ENCODE data around the gene BLM.

Gene BLM

DNA sequence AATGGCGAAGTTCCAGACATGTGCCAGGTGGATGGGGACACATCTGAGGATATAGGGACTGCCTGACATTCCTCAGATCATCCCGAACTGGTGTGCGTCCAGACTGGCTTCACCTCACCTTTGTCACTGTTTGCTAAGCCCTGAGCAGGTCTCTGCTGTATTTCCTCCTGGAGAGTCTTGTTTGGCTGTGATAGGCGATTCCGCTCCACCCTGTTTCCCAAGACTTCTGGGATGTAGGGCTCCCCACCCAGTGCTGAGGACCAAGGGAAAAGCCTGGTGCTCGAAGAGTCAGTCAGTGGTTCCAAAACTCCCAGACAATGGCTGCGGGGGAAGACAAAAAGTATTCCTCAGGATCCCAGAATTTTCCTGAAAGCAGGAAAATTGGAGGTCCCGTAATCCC lies 140.2 kb downstream of the BLM start:
- no peak for DNase-seq

DNA sequence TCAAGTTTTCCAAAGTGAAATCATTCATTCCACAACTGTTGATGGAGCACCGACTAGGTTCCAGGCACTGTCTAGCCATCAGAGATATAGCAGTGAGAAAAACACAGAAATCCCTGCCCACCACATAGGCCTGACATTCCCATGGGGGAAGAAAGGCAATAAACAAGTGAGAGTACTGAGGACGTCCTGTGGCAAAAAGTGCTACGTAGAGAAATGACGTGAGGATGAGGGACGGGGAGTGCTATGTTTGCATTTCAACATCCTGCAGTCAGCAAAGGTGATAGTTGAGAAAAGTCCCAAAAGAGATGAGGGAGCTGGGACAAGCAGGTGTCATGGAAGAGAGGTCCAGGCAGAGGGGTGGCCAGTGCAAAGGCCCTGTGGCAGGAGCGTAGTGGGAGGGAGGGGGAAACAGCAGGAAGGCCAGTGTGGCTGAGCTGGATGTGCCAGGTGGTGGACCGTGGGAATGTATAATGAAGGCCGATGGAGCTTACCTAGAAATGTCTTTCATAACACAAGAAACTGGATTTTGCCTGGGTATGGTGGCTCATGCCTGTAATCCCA lies 140.8 kb downstream of the BLM start:
- no peak for DNase-seq

DNA sequence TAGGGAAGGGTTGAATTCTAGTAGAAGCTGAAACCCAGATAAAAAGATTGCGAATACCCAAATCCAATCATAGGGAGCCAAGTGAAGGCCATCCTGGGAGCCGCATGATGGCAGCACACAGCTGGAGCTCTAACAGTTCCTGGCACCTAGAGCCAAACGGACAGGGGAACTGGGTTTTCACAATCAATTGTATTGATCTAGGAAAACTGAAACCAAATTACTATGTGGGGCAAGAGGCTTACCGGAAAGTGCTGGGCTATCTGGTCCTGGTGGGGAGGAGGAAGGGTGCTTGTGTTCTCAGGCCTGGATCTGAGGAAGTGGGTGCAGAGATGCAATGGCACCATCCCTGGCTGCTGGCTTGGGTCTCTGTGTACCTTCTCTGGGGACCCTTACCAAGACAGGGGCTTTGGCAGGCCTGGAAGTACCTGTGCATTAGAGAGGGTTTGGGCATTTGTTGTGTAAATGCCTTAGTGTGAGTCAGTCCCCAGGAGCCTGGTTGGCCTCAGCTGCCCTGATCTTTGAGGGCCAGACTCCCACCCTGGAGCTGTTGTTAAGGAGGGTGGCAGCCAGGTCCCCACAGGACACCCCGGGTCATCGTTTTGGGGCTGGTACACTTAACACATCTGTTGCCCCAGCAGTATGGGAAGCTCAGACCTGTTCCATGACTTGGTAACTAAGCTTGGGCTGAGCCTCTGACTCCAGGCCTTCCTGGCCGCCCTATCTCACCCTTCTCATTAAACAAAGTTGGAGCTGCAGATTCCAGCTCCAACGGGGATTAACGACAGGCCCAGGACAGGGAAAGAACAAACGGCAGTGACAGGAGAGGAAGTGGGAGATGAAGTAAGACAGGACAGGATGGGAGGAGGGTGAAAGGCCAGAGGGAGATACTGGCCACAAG lies 142.3 kb downstream of the BLM start:
- no peak for DNase-seq

DNA sequence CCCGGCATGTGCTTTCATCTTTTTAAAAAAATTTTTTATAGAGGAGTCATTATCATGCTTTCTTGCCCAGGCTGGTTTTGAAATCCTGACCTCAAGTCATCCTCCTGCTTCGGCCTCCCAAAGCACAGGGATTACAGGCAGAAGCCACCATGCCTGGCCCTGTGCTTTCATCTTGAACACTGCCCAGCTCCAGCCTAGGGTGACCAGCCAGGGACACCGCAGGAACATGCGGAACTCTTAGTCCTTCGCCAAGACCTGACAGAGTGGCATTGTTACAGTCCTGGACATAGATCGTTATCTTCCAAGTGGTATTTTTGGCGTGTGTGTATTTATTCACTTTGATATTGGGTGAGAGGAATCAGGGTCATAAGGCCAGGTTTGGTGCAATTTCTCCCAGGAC lies 143.3 kb downstream of the BLM start:
- DNase-seq = no peak

DNA sequence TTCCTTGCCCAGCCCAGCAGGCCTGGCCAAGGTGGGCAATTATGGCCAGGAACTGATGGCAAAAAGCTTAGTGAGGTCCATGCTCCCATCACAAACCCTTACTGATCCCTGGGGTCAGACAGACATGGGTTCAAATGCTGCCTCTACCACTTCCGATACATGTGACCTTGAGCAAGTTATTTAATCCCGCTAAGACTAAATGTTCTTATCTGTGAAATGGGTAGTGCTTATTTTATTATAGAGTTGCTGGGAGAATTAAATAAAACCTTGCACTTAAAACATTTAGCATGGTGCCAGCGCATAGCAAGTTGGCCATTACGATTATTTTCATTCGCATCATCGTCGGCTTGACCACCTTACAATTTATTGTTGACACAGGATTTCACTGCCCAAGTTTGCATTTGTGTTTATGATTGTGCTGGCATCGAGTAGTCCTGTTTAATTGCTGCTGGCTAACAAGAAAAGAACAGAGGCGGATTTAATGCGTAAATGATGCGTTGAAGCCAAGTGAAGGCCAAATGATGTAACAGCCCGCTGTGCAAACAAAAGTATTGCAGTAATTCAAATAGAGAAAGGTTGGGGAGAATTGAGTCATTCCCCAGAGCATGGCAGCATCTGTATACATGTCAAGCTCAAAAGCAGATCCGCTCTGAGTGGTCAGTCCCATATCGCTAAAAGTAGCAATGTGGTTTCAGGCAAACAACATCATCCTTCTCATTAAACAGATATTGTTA lies 144.0 kb downstream of the BLM start:
- peak; percentile 79 for DNase-seq

DNA sequence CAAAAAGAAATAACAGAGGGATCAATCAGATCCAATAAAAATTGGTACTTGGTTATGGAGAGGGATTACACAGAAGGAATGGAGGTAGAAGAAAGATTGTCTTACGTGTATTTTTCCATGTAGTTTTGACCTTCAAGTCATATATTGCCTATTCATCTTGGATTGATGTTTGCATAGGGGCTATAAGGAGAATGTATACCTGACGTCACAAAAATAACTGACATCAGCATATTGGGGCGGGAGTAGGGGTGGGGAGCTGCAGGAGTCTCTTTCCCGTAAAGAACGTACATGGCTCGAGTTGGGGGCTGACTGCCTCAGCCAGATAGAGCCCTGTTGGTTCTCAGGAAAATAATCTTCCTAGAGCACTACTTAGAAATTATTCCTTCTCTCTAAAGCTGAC lies 145.3 kb downstream of the BLM start:
- no peak for DNase-seq

DNA sequence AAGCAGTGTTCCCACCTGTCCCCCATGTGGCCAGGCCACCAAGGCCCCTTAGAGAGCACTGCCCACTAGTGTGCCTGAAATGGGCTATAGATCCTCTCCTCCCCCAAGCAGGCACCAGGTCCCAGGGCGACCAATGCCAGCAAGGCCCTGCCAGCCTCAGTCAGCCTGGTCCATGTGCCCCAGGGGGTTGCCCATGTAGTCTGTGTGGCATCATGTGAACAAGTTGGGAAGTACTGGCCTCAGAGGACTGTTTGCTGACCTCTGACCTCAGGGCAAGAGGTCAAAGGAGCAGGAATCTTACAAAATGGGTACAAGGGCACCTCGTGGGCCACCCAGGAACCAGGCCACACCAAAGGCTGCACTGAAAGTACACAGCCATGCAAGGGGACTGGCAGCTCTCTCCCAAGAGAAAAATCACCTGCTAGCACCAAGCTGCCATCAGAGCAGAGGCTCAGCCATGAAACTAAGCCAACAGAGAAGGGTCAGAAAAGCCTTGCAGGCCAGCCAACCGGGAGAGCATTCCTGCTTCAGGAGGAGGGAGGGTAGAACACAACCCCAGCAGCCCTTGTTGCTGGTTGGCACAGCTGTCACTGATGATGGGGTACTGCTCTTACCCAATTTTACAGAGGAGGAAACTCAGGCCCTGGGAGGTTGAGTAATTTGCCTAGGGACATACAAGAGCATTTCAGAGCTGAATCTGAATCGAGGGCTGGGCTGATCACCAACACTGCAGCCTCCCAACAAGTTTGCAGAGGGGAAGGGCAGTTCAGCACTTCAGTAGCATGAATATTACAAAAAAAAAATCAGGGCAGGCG lies 146.0 kb downstream of the BLM start:
- DNase-seq = no peak

DNA sequence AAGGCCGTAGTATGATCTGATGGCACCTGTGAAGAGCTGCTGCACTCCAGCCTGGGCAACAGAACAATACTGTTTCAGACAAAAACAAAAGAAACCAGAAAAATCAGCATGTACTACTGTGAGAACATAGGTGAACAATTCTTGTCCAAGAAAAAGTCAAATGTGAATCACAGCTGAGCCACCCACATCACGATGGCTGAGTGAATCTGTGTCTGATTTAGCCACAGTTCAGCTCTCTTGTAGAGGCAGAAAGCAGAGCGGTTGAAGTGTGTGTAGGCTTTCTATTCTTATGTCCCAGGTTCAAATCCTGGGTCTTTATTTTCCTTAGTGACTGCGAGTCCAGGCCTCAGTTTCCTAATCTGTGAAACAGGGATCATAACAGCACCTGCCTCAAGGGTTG lies 146.8 kb downstream of the BLM start:
- no peak for DNase-seq

DNA sequence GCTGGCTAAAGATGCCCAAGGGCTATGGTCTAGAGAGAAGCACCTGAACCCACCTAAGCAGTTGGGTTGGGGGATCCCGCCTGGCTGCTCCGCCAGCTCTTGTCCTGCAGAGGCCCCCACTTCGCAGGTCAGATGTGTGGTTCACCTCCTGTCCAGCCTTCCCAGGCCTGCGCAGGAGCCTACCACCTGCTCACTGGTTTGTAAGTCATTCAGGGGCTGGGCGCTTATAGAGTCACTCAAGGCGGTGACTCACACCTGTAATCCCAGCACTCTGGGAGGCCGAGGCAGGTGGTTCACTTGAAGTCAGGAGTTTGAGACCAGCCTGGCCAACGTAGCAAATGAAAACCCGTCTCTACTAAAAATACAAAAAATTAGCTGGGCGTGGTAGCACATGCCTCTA lies 147.4 kb downstream of the BLM start:
- no peak for DNase-seq

DNA sequence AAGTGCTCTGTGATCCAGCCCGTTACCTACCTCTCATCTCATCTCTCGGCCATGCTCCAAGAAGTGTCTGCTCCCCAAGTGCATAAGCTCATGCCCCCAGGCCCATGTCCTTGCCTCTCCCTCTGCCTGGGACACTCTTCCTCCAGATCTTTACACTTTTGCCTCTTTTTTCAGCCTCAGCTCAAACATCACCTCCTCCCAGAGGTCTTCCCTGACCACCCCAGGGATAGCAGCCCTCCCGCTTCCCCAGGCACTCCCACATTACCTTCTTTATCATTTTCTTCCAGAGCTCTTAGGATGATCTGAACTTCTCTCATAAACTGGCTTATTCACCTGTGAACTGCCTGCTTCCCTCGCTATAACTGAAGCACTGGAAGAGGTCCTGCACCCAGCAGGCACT lies 148.6 kb downstream of the BLM start:
- no peak for DNase-seq
